Umbilical cord (tissue), 2 donors: ENCODE results near the gene PHACTR2. TPM values are rescaled to one million over a fixed set of nuclear protein-coding genes. Genes with fewer than 3 reads are reported as not detected.
"Not testable (repeated sequence)": the region's sequence is repeated elsewhere in the genome, so short reads cannot be mapped to it uniquely, and the experiment has no call there.

ENCODE experiments used
- DNase-seq: peaks from one replicate; pipeline ENCODE4 v3.0.0-alpha.2; 2015; ENCODE audit warnings: low spot score
- total RNA-seq: library from RNA; depleted of rRNA; stranded (reverse); fragments of >200 nt; gene quantifications from one replicate; pipeline ENCODE4 v1.2.3, GENCODE V29; 2014; ENCODE audit warnings: low replicate concordance; ENCODE audit not compliant: insufficient read depth

Gene PHACTR2
- total RNA-seq, 1 donor from 2014 or later, result 232 TPM

DNA sequence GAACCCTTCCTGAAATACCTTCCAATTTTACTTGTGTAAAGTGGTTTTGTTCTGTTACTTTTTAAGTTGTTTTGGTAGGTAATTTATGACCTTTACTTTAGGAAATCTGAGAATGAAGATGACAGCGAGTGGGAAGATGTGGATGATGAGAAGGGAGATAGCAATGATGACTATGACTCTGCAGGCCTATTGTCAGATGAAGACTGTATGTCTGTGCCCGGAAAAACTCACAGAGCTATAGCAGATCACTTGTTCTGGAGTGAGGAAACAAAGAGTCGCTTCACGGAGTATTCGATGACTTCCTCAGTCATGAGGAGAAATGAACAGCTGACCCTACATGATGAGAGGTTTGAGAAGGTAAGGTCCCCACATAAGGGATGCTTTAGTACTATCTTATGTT, 179.9 kb downstream of the PHACTR2 start:
- no peak for DNase-seq

GRCh38 chr6:143859891-143860660, 182.3 kb downstream of the PHACTR2 start:
- peak; percentile 50 for DNase-seq

GRCh38 chr6:143863771-143864170, 186.0 kb downstream of the PHACTR2 start:
- peak; percentile 70 for DNase-seq

DNA sequence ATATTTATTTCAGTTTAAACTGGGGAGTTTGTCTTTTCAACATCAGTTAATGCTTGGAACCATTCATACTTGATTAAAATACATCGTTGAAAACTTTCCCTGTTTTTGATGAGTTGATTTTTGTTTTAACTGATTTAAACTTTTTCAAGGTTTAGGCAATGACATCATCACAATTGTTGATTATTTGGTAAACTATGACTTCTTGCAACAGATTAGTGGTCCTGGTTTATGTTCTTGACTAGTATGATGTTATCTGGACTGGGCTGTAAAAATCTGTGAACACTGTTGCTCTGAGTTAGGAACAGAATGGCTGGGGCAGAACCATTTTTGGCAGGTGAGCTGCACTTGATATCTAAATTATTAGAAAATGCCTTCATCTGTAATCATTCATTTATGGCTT, 186.5 kb downstream of the PHACTR2 start, which contains the start of gene ZC2HC1B:
Gene ZC2HC1B (plus strand): TSS at position 241 of the 400 bp plus-strand sequence. CDS start 66 bp downstream, at position 307.
- DNase-seq, result no peak

DNA sequence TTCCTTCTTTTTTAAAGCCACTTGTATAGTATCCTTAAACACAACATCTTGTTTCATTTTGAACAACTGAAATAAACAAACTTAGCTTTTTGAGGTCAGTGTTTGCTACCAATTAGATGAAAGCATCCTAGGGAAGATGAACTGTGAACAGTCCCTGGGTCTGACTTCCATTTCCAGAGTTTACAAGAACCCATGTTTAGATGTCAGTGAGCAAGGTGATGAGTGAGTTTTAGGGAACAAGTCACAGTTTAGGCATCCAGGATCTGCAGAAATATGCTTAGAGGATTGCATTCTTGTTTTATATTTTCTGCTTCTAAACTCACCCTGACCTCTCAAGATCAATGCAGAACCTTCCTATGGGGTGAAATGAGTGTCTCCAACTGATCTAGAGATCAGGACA, 189.5 kb downstream of the PHACTR2 start:
- DNase-seq, result no peak

DNA sequence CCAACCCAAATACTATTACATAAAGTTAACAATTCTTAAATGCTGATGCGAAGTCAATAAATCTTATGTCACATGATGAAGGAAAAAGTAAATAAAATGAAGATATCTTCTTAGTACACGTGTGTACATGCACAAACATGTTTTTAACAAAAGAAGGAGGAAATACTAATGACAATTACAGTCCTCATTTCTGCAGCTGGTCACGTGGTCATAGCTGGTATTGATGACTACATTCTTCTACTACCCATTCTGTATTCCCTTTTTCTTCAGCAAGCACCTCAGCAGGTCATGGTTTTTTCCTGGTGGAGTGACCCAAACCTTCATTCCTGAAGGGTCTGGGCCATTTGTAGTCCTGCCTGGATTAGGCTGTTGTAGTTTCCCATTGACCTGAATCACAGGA, 191.0 kb downstream of the PHACTR2 start:
- DNase-seq, result not testable (repeated sequence)

GRCh38 chr6:143871202-143871730, 193.5 kb downstream of the PHACTR2 start:
- DNase-seq, result not testable (repeated sequence)

GRCh38 chr6:143872201-143872600, 194.4 kb downstream of the PHACTR2 start:
- no peak for DNase-seq

DNA sequence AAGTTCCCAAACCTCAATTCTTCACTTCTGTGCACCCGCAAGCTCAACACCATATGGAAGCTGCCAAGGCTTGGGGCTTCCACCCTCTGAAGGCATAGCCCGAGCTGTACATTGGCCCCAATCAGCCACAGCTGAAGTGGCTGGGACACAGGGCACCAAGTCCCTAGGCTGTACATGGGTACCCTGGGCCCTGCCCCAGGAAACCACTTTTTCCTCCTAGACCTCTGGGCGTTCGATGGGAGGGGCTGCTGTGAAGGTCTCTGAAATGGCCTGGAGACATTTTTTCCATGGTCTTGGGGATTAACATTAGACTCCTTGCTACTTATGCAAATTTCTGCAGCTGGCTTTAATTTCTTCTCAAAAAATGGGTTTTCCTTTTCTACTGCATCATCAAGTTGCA, 195.8 kb downstream of the PHACTR2 start:
- not testable (repeated sequence) for DNase-seq

- not testable (repeated sequence) for DNase-seq
Measured at GRCh38 chr6:143874503-143874902, 196.7 kb downstream of the PHACTR2 start.

- no peak for DNase-seq
Measured at GRCh38 chr6:143877584-143878271, 200.0 kb downstream of the PHACTR2 start.

- no peak for DNase-seq
Measured at GRCh38 chr6:143878272-143878760, 200.6 kb downstream of the PHACTR2 start.

DNA sequence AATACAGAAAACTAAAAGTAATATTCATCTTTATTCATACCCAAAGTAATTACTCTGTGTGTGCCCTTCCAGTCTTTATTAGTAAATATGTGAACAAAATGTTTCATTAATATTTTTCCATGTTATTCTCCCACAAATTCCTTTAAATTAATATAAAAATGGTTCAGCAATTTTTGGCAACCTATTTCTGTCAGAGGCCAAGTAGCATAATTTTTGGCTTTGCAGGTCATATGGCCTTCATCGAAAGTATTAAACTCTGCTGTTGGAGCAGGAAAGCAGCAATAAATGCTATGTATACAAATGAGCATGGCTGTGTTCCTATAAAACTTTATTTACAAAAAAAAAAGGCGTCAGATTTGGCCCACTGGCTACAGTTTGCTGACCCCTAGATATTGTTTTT, 202.6 kb downstream of the PHACTR2 start:
- DNase-seq, result no peak

Other genes starting within 250 kb of the PHACTR2 start
- 3.4 TPM for gene ADAT2, start 227.3 kb upstream of the PHACTR2 start, total RNA-seq
- gene PEX3, start 227.2 kb upstream of the PHACTR2 start, total RNA-seq, result 20.5 TPM
- gene FUCA2, start 166.2 kb upstream of the PHACTR2 start, total RNA-seq, result 18.5 TPM
- gene LTV1, start 165.4 kb downstream of the PHACTR2 start, total RNA-seq, result 28.4 TPM
- not detected for gene ZC2HC1B, start 186.5 kb downstream of the PHACTR2 start, total RNA-seq